ENCODE measurements around the gene KIF26B. TPM values are rescaled to one million over a fixed set of nuclear protein-coding genes. Genes with fewer than 3 reads are reported as not detected.

Gene KIF26B
- total RNA-seq, 2 donors from 2014 or later: 0.30 to 0.35 TPM

- no peak overlapping the region for H3K4me3 ChIP-seq
These were observed 529.8 kb downstream of the KIF26B start for GRCh38 chr1:245684571-245684970.

GRCh38 chr1:245685111-245685810 lies 530.5 kb downstream of the KIF26B start:
- no peak for DNase-seq
- intact Hi-C loops (cut with DNase I): no loop called here
- Histone ChIP-seq H3K27me3 (no peaks in the 10 kb centered on the region), H3K27ac (no peak overlapping the region), H3K9ac (ENCODE audit: low read depth in 2 of 2, low read length in 2 of 2) (no peak overlapping the region), H3K4me1 (no peaks in the 10 kb centered on the region), H3K4me3 (no peak overlapping the region), H3K9me3 (no peaks in the 10 kb centered on the region), H3K36me3 (no peaks in the 10 kb centered on the region)
- TF ChIP-seq CTCF (IDR thresholded peaks at IDR 0.05): no peak

More at GRCh38 chr1:245684571-245684970, 529.8 kb downstream of the KIF26B start:
- H3K27me3 ChIP-seq: no peaks in the 10 kb centered on the region
- no peak overlapping the region for H3K9ac ChIP-seq (ENCODE audit: low read depth in 2 of 2, low read length in 2 of 2)
- intact Hi-C loops (cut with DNase I): no loop called here
- no peak overlapping the region for H3K27ac ChIP-seq
- no peak for DNase-seq
- H3K36me3 ChIP-seq: no peaks in the 10 kb centered on the region
- TF ChIP-seq CTCF (IDR thresholded peaks at IDR 0.05): no peak
- no peaks in the 10 kb centered on the region for H3K9me3 ChIP-seq
- no peaks in the 10 kb centered on the region for H3K4me1 ChIP-seq

- Histone ChIP-seq H3K4me1 (no peaks in the 10 kb centered on the region), H3K9me3 (no peaks in the 10 kb centered on the region), H3K9ac (ENCODE audit: low read depth in 2 of 2, low read length in 2 of 2) (no peak overlapping the region), H3K4me3 (no peak overlapping the region), H3K27me3 (no peaks in the 10 kb centered on the region), H3K36me3 (no peaks in the 10 kb centered on the region), H3K27ac (no peak overlapping the region)
- no peak for DNase-seq
- intact Hi-C loops (cut with DNase I): no loop called here
- no peak for TF ChIP-seq CTCF (IDR thresholded peaks at IDR 0.05)
These were observed 531.2 kb downstream of the KIF26B start for GRCh38 chr1:245686006-245686405.

- DNase-seq: no peak
- intact Hi-C loops (cut with DNase I): no loop called here
These were observed 531.8 kb downstream of the KIF26B start for GRCh38 chr1:245686446-245687030.

GRCh38 chr1:245687152-245687635 lies 532.4 kb downstream of the KIF26B start:
- Histone ChIP-seq H3K36me3 (no peaks in the 10 kb centered on the region), H3K9me3 (no peaks in the 10 kb centered on the region), H3K27ac (no peak overlapping the region), H3K27me3 (no peaks in the 10 kb centered on the region), H3K9ac (ENCODE audit: low read depth in 2 of 2, low read length in 2 of 2) (no peak overlapping the region), H3K4me3 (no peak overlapping the region), H3K4me1 (no peaks in the 10 kb centered on the region)
- intact Hi-C loops (cut with DNase I): no loop called here
- DNase-seq: no peak
- TF ChIP-seq CTCF (IDR thresholded peaks at IDR 0.05): no peak

More at GRCh38 chr1:245686446-245687030, 531.8 kb downstream of the KIF26B start:
- no peak for TF ChIP-seq CTCF (IDR thresholded peaks at IDR 0.05)
- no peak overlapping the region for H3K9ac ChIP-seq (ENCODE audit: low read depth in 2 of 2, low read length in 2 of 2)
- no peak overlapping the region for H3K27ac ChIP-seq
- no peaks in the 10 kb centered on the region for H3K9me3 ChIP-seq
- no peak overlapping the region for H3K4me3 ChIP-seq
- H3K4me1 ChIP-seq: no peaks in the 10 kb centered on the region
- no peaks in the 10 kb centered on the region for H3K36me3 ChIP-seq
- H3K27me3 ChIP-seq: no peaks in the 10 kb centered on the region
